ENCODE results near the gene GREM1.

Gene GREM1

DNA sequence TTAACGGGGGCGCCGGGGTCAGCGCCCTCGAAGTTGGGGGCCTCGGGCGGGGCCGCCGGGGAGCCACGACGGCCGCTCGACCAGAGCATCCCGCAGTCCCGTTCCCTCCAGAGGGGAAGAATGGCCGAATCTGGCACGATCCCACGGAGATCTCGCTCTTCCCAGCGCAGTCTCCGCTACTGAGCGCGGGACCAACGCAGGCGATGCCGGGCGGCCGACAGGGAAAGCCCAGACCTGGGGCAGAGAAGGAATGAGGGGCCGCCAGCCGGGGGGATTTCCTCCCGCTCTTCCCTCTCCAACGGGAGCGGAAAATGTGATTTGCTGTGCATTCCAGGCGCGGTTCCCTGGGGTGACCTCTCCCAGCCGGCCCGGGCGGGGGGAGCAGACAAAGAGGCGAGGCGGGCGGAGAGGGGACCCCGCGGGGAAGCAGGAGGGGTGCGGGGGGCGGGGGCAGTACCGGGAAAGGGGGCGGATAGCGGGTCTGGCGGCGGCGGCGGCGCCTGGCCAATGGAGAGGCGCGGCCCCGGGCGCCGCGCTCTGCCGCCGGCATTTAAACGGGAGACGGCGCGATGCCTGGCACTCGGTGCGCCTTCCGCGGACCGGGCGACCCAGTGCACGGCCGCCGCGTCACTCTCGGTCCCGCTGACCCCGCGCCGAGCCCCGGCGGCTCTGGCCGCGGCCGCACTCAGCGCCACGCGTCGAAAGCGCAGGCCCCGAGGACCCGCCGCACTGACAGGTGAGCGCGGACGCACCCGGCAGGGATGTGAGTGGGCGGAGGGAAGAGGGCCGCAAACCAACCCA, at the start of gene GREM1:
Gene GREM1, plus strand, starts transcription at position 579 of the 801 bp plus-strand sequence. CDS start 12,687 bp downstream, outside the sequence.
- DNase-seq (ENCODE audit: low read depth in 1 of 2, low spot score in 1 of 2) = no peak

DNA sequence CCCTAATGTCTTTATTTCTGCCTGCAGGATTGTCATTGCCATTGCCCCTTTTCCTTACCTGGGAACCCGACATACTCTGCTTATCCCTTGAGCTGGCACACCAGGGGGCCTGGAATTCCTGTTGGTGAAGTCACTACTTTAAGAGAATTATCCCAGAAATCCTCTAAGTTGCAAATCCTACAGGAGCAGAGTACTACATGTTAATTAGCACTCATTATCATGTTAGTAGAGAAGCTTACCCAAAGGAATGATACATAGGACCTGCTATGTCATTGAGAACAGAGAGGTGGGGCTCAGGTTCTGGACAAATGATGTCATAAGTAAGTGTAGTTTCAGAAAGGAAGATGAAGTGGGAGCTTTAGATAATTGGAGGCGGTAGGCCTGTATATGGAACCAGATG, 48.9 kb upstream of the GREM1 start:
- DNase-seq (ENCODE audit: low read depth in 1 of 2, low spot score in 1 of 2) = no peak

DNA sequence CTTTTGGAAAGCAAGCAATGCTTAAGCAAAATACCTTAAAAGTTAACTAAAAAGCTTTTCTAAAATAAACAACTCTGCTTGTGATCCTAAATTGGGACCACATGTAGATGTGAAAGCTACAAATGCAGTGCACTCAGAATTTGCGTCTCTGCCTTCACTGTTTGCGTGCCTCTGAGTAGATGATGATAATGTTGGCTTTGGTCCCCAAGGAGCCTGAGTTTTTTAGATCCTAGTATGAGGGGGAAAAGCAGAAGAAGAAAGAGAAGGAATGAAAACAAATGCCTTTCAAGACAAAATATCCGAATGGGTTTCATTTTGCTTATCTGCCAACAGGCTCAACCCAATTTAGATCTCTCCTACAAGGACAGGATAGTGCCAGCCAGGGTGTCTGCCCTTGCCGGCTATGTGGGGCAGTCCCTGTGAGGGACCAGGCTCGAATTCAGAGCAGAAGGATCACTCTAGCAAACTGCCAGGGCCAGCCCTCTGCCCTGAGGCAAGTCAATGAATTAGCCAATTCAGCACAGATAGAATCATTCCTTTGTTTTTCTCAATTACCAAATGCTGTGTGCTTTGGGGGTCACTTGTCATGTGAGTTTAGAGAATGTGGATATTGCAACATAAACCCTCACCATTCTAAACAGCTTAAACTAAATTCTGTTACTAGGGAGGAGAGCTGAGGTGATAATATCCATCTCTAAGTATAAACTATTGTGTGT, 47.8 kb upstream of the GREM1 start:
- no peak for DNase-seq (ENCODE audit: low read depth in 1 of 2, low spot score in 1 of 2)

DNA sequence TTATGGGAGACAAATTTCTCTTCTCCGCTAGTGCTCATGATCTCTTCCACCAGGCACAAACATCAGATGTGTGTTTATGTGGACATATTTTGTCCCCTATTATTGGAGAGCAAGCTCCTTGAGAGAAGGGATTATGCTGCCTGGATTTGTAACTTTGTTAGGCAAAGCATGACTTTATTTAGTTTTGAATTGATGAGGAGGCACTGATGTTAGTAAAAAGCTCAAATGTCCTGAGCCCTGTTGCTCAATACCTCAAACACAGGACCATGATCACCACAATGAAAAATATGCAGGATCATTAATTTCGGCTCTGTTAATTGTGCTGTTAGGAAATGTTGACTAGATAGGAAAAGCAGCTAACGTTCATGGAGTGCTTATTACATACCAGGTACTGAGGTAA, 47.2 kb upstream of the GREM1 start:
- DNase-seq (ENCODE audit: low read depth in 1 of 2, low spot score in 1 of 2) = no peak

DNA sequence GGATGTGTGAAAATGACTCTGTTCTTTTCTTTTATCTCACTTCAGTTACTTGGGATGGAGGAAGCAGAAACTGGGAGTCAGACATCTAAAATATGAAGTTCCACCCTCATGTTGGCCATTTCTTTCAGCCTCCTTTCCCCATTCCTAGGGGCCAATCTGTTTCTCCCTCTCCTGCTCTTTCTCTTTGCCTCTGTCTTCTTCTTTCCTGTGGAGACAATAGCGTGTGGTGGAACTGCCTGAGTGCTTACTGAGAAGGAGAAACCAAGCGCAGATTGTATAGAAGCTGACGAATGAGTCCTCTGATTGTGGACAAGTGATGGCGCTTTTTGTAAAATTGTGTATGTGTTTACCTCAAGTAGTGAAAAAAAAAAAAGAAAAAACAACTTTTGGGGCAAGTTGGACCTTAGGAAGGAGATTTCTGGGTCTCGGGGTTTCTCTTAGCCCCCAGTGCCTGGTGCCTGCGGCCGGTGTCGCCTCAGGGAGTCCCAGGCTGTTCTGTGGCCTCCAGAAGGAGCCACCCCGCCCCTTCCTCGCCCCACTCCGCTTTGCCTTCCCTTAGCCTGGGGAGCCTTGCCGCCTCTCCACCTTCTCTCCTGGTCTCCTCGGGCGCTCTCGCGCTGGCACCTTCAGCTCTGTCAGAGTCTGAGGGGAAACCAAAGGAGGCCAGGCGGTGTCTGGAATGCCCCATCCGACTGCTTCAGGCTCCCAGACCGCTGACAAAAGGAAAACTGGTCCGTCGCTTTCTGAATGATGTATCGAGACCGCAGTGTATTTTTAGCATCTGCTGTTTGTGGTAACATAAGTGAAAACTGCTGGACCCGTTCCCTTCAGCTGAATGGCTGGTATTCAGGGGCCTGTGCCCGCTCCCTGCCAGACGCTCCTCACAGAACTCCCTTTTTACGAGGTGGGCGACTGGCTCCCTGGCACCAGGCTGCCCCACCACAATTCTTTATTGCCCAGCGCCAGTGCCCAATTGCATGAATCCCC, 46.2 kb upstream of the GREM1 start:
- no peak for DNase-seq (ENCODE audit: low read depth in 1 of 2, low spot score in 1 of 2)

DNA sequence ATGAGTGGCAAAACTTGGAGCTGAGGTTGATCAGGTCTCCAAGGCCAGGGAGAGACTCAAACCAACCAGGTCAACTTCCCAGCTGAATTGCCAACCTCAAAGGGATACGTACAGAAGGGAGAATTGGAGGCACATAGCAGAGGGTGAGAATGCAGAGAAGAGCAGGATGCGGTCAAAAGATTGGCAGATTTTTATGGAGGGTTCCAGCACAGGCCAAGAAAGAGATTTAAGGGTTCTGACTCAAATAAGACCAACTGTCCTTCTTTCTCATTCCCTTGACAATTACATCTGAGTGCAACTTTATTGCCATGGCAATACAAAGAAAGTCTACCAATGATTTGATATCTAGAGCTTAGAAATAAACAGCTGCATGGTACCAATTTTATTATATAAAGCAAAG, 43.1 kb upstream of the GREM1 start:
- DNase-seq (ENCODE audit: low read depth in 1 of 2, low spot score in 1 of 2) = no peak

DNA sequence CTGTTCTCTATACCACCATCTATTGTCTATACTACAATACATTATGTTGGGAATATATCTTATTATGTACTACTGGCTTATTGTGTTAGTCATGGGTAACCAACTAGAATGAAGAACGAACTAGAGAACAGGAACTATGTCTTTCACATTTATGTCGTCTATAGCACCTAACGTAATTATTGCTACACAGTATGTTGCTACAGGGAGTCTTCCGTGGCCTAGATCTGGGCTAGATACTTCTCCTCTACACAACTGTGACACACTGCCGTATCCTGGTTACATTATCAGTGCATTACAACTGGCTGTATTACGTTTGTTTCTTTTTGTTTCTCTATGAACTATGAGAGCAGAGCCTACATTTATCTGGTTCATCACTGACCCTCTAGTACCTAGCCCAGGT, 42.3 kb upstream of the GREM1 start:
- no peak for DNase-seq (ENCODE audit: low read depth in 1 of 2, low spot score in 1 of 2)

DNA sequence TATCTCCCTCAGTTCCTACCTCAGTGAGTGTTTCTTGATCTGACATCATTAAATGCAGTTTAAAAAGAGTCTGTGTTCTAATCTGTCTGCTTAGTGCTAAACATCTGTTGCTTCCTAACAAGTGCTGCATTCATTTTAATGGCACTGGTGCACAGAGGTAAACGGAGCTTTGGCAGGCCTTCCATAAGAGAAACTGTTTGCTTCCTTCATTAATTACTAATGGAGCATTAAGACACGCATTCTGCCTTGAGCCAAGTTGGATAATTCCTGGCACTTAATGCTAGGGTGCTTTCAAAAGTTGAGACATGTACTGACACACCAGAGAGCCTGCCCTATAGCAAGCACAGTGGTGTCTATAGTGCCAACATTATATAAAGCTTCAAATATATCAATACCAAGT, 41.6 kb upstream of the GREM1 start:
- DNase-seq (ENCODE audit: low read depth in 1 of 2, low spot score in 1 of 2) = no peak

DNA sequence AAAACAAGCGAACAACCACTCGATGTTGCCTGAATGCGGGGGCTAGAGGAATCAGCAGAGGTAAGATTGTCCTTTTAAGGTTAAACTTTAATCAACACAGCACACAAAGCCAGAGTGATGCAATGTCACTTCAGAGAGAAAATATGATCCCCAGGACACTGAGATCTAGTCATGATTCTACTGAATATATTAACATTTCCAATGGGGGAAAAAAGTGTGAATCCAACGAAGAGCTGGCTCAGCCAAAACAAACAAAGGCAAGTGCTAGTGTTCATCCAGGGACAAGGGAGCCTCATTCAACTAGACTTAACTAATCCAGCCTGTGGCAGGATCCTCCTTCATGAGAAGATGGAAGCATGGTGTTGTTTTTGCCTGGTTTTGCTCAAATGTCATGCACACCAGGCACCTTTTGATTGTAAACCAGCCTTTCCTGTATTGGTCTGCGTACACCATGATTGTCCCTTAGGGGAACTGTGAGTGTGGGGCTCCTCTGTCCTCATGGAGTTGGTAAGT, 40.5 kb upstream of the GREM1 start:
- no peak for DNase-seq (ENCODE audit: low read depth in 1 of 2, low spot score in 1 of 2)

DNA sequence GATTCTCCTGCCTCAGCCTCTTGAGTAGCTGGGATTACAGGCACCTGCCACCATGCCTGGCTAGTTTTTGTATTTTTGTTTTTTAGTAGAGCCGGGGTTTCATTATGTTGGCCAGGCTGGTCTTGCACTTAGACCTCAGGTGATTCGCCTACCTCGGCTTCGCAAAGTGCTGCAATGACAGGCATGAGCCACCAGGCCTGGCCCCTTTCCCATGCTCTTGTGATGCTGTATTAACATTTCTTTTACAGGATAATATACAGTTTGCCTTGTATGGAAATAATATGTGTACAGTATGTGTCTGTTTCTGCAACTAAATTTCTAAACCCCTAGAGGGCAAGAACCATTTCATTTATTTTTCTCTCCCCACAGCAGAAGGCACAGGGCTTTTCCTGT, 38.5 kb upstream of the GREM1 start:
- no peak for DNase-seq (ENCODE audit: low read depth in 1 of 2, low spot score in 1 of 2)

DNA sequence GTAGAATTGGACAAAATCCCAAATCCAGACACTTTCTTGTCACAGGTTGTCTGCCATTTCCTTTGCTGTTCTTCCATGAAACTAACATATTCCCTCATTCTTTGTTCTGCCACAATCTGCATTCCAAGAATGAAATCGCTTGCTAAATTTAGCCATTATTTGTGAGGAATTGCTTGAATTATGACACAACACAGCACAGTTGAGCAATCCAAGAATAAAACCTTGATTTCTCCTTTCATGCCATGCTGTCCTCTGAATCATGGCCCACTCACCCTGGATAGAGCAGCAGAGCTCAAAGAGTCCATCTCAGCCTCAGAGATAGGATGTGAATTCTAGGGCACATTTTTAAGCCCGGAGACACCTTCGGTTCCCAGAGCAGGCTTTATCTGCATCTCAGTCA, 35.2 kb upstream of the GREM1 start:
- DNase-seq (ENCODE audit: low read depth in 1 of 2, low spot score in 1 of 2) = no peak

DNA sequence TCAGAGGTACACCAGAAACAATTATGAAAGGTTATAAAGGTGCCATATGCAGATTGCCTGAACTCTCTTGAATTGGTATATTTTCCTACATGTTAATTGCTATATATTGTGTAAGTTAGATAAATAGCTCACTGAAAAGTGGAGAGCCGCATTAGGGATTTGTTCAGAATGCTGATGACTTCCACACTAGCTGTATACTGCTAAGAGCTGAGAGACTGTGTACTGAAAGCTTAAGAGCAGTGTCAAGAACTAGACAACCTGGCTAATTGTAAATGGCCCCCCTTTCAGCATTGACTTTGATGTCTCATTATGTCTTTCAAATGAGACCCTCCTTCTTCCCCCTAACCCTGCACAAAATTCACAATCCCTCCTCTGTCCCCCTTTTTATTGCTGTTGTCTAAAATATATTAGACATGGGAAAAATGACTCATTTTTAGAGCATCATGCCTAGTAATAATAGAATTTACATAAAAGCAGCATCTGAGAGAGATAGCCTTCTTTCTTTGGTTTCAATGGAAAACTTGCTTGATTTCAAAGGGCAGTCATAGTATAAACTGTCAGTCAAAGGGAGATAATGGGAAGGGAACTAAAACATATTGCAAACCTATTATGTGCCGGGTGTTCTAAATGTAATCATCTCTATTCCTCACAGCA, 34.7 kb upstream of the GREM1 start:
- no peak for DNase-seq (ENCODE audit: low read depth in 1 of 2, low spot score in 1 of 2)

DNA sequence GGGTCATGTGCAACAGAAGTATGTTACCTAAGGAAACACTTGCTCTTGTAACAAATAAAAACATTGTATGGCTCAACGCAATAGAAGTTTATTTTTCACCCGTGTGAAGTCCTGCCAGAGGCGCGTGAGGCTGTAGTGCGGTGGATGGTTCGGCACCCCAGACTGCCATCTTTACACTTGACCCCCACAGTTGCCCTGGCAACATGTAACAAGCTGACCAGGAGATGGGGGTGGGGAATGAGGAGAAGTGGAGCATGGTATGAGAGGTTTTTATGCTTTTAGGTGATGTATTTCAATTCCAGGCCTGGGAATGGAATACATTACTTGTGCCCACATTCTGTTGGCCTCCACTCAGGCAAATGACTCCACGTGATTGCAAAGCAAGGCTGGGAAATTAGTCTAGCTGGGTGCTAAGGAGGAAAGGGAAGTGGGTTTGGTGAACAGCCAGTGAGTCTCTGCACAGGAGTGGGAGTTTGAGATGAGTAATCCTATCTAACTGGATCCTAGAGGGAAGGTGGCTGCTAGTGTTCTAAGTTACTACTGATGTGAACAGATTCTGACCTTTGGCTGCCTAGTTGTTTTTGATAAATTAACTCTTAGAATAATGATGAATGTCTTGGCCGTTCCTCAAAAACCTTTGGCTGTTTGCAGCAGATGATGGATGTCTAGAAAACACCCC, 33.8 kb upstream of the GREM1 start:
- DNase-seq (ENCODE audit: low read depth in 1 of 2, low spot score in 1 of 2) = no peak

DNA sequence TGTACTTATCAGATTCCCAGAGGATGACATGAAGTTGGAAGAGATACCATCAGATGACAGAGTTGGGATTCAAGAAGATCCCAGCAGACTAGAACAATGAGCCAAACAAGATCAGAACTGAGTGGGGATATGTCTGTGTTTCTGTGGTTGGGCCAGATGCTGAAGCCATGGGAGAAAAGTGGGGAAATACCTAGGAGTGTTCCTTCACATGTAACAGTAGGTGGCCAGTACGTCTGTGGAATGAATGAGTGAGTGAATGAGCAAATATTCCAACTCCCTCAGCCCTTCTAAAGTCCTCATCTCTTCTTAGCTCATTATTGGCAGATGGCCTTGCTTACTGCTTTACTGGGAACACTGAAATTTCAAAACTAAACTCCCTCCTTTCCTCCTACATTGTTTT, 32.2 kb upstream of the GREM1 start:
- no peak for DNase-seq (ENCODE audit: low read depth in 1 of 2, low spot score in 1 of 2)

DNA sequence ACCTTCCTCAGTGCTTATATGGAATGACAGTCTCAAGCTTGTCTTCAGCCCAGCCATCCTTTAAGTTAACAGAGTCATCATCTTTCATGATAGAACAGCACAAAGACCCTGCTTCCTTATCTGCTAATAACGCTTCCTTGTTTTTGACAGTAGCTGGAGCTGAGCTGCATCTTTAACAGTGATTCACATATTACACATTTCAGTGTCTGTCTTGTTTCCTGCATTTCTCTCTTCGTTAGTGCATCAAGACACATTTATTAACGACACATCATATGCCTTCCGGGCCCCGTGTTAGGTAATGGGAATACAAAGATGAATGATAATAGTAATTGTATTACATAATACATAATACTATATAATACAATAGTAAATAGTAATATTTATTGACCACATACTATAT, 30.2 kb upstream of the GREM1 start:
- no peak for DNase-seq (ENCODE audit: low read depth in 1 of 2, low spot score in 1 of 2)

DNA sequence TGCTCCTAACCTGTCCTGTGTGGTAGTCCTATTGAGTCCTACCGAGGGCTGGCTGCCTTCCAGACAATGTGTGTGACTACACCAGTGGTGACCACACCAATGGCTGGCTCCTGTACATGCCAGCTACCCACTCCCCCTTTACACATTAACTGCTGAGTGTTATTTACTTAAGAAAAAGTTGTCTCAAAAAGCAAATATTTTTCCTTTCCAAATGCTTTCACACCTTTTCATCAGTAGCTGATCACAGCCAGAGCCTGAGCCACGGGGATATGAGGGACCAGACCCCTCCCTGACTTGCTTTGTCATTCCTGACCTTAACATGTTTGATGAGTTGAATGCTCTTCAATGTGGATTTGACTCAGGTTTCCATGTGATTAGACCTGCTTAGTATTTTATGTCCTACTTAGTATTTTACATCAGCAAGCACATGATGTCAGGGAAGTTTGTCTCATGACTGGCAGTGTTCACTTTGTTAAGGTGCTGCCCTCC, 29.6 kb upstream of the GREM1 start:
- no peak for DNase-seq (ENCODE audit: low read depth in 1 of 2, low spot score in 1 of 2)

DNA sequence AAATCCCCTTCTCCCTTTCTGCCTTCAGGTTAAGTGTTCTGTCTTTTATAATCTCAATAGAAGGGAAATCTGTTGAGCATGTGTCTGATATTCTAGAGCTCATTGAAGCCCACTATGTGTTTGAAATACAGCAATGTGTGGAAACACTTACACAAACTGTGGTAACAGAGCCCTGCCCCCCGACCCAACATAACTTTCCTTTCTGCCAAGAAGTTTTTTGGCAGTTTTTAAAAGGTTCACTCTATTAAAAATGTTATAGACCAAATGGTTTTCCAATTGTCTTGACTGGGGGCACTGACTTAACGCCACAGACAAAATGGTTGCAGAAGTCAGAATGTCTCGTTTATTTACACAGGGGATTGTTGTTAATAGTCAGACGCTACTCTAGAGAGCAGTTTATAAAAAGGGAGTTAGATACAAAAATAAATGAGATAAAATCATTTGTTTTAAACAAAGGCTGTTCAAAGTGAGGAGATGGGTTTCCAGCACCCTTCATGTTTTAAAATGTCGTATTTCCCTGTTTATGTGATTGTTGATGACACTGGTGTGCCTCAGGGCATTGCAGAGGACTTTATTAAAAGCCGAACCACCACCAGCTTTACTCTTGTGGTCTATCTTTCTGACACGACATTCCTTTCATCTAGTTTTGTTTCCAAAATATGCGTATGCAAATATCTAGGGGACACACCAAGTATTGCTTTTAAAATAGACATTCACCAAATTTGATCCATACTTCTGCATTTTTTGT, 26.7 kb upstream of the GREM1 start:
- DNase-seq (ENCODE audit: low read depth in 1 of 2, low spot score in 1 of 2) = no peak

DNA sequence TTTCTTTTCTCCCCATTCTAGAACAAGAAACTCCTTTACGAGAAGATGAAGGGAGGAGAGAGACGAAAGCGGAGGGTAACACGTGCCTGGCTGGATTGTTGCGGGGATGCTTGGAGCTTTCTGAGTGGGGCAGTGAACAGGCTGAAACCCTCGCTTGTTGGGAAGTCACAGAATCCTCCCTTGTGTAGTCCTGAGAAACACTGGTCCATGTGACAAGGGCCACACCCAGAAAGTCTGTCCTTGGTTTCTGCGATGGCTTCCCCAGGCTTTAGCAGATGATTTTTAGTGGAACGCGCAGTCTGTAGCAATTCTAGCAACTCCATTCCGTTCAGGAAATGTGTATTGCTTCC, 26.1 kb upstream of the GREM1 start:
- DNase-seq (ENCODE audit: low read depth in 1 of 2, low spot score in 1 of 2) = no peak

DNA sequence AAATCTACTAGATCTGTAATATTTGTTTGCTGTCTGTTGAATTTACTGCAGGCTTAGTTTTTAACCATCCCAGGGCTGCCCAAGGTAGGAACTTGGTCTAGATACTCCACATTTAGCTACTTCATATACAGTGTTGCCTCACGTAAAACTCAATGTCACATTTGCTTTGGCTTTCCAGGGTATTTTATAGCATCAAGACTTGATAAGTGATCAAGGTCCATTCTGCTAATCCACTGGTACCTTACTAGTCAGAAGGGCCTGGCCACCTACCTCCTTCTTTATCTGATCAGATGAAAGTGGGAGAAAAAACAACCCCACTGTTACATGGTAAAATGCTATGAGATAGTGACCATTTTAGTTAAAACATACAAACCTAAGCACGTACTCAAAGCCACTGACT, 25.5 kb upstream of the GREM1 start:
- DNase-seq (ENCODE audit: low read depth in 1 of 2, low spot score in 1 of 2) = no peak

Data from activated T-helper 1 cell treated with anti-CD3 and anti-CD28 coated beads, Interleukin-2, amount 50 U/mL, for 16 hours (primary cell).